Panc1 (cell line): ENCODE measurements around the gene POLR3GL. TPM values are rescaled to one million over a fixed set of nuclear protein-coding genes. Genes with fewer than 3 reads are reported as not detected.
A peak's percentile ranks its signal among the peaks of the same experiment; 100 is the strongest.

Source experiments
- ATAC-seq: fragments of 200-7000 bp; cut with Tn5 transposase; 2 replicates; pipeline ENCODE4 v1.9.1; 2020; ENCODE audit warnings: mild to moderate bottlenecking, moderate library complexity
- BruUV-seq: library from RNA; stranded (reverse); fragments of 400-500 nt; replicated peaks from 2 replicates; lab custom pipeline; 2021; lab: Mats Ljungman, UMichigan
- CTCF ChIA-PET: fragments of 300-600 bp; sonication (Branson Sonifier 250); formaldehyde crosslinking; loops from one replicate; lab custom pipeline; 2022; ENCODE audit warnings: antibody characterized with exemption; lab: Charles Lee
- POLR2A ChIA-PET: fragments of 300-600 bp; sonication (Branson Sonifier 250); formaldehyde crosslinking; loops from one replicate; lab custom pipeline; 2022; ENCODE audit warnings: antibody characterized with exemption; lab: Charles Lee
- DNase-seq: peaks from one replicate; pipeline ENCODE4 v3.0.0-alpha.2; 2010; ENCODE audit warnings: low read depth, low spot score
- H3K27ac ChIP-seq: 2 replicates; pipeline ENCODE4 v1.5.1; 2011; ENCODE audit warnings: mild to moderate bottlenecking, low read length, inconsistent platforms
- H3K27me3 ChIP-seq: fragments of 200-500 bp; sonication (Bioruptor generic); 2 replicates; pipeline ENCODE4 v1.6.0; 2014; ENCODE audit warnings: low read length, inconsistent platforms; ENCODE audit not compliant: control insufficient read depth, insufficient read depth
- H3K36me3 ChIP-seq: fragments of 200-500 bp; sonication (Bioruptor generic); 2 replicates; pipeline ENCODE4 v1.5.1; 2014; ENCODE audit warnings: inconsistent platforms, mild to moderate bottlenecking, low read length, moderate library complexity; ENCODE audit not compliant: control insufficient read depth, insufficient read depth
- H3K4me1 ChIP-seq: 2 replicates; pipeline ENCODE4 v1.5.1; 2011; ENCODE audit warnings: inconsistent platforms, mild to moderate bottlenecking, low read length, moderate library complexity; ENCODE audit not compliant: control insufficient read depth, insufficient read depth
- H3K4me3 ChIP-seq, 2 experiments: 2 replicates each; pipeline ENCODE4 v1.5.1; 2011 to 2012; ENCODE audit warnings: low read depth in 2 of 2, low read length in 2 of 2, mild to moderate bottlenecking in 2 of 2, inconsistent platforms in 1 of 2, moderate library complexity in 1 of 2
- H3K9me3 ChIP-seq: fragments of 200-500 bp; sonication (Bioruptor generic); 2 replicates; pipeline ENCODE4 v1.5.1; 2014; ENCODE audit warnings: low read depth, mild to moderate bottlenecking, inconsistent platforms, low read length, moderate library complexity; ENCODE audit not compliant: control insufficient read depth, insufficient read depth
- POLR2AphosphoS5 ChIP-seq: IDR thresholded peaks from 2 replicates; pipeline ENCODE4 v1.6.1; 2012; ENCODE audit warnings: mild to moderate bottlenecking, low read depth, low read length, moderate library complexity
- SIN3A ChIP-seq: IDR thresholded peaks from 2 replicates; pipeline ENCODE4 v1.6.1; 2012; ENCODE audit warnings: low read depth, mild to moderate bottlenecking, low read length, moderate library complexity, borderline replicate concordance; ENCODE audit not compliant: insufficient read depth
- TCF7L2 ChIP-seq: IDR thresholded peaks from 2 replicates; pipeline ENCODE4 v1.6.1; 2011; ENCODE audit warnings: mild to moderate bottlenecking, low read depth, low read length, inconsistent platforms
- in situ Hi-C: cut with HindIII; loops from 2 replicates; pipeline ENCODE4 v1.10.0; 2016; ENCODE audit warnings: low sequenced_read_pairs, low pct_unique_long_range_greater_than_20kb
- intact Hi-C: fragments of 100-400 bp; cut with micrococcal nuclease; formaldehyde crosslinking; loops from one replicate; pipeline ENCODE4 v1.10.0; 2022; ENCODE audit not compliant: unreplicated experiment
- total RNA-seq: library from RNA; stranded (reverse); gene quantifications from one replicate; pipeline ENCODE4 v1.2.1, GENCODE V29; 2021; ENCODE audit not compliant: unreplicated experiment
- TF ChIP-seq, protein P1 (sequence below), 2 experiments: IDR thresholded peaks; 2 replicates each; pipeline ENCODE4 v1.6.1; 2011 to 2012; ENCODE audit warnings: low read depth in 2 of 2, control low read depth in 1 of 2, low read length in 1 of 2, mild to moderate bottlenecking in 1 of 2, moderate library complexity in 1 of 2; ENCODE audit not compliant: insufficient read depth in 1 of 2
- TF ChIP-seq, protein P2 (sequence below): fragments of 450-650 bp; IDR thresholded peaks from 2 replicates; pipeline ENCODE4 v1.5.1; 2017; ENCODE audit warnings: mild to moderate bottlenecking

The POLR3GL gene
- total RNA-seq, 1 experiment from 2014 or later = 14.9 TPM

DNA sequence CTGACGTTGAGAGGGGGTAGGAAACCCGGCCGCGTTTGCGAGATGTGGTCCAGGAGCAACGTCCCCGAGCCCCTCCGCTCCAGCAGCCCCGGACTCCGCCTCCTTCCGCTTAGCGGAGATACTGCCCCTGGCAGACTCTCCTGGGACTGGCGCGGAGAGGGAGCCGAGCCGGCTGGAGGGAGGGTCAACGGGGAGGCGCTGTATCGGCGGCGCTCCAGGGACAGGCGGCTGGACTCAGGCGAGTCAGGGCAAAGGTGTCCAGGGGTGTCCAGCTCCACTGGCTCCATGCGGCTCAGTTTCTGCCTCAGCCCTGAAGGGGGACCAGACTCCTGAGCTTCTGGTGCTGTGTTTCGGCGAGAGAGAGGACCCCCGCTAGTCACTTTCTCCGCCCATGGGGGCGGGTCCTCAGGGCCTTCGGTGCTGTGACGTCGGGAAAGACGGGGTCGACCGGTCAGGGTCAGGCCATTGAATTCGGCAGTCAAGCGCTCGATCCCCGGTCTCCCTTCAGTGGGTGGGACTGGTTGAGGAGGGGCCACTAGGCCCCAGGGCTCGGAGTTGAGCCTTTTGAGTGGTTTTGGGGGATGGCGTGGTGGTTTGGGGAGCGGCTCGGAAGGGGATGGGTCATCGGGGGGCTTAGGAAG, 3.9 kb upstream of the POLR3GL start:
- Histone ChIP-seq H3K4me1 (peaks cover 45% of the 10 kb centered on the region), H3K27me3 (no peaks in the 10 kb centered on the region), H3K9me3 (no peaks in the 10 kb centered on the region), H3K36me3 (no peaks in the 10 kb centered on the region), H3K4me3 (peak overlapping the region; percentile 76 to 92), H3K27ac (peak overlapping the region; percentile 83)
- no peak for DNase-seq
- POLR2A ChIA-PET = interaction anchor here (0.6 kb wide), 1 partner anchor 33 kb away, joined by 16 read pairs; no protein-coding TSS in a partner anchor
- BruUV-seq = no TSS peak
- CTCF ChIA-PET = no interaction called here
- TF ChIP-seq, protein P1, sequence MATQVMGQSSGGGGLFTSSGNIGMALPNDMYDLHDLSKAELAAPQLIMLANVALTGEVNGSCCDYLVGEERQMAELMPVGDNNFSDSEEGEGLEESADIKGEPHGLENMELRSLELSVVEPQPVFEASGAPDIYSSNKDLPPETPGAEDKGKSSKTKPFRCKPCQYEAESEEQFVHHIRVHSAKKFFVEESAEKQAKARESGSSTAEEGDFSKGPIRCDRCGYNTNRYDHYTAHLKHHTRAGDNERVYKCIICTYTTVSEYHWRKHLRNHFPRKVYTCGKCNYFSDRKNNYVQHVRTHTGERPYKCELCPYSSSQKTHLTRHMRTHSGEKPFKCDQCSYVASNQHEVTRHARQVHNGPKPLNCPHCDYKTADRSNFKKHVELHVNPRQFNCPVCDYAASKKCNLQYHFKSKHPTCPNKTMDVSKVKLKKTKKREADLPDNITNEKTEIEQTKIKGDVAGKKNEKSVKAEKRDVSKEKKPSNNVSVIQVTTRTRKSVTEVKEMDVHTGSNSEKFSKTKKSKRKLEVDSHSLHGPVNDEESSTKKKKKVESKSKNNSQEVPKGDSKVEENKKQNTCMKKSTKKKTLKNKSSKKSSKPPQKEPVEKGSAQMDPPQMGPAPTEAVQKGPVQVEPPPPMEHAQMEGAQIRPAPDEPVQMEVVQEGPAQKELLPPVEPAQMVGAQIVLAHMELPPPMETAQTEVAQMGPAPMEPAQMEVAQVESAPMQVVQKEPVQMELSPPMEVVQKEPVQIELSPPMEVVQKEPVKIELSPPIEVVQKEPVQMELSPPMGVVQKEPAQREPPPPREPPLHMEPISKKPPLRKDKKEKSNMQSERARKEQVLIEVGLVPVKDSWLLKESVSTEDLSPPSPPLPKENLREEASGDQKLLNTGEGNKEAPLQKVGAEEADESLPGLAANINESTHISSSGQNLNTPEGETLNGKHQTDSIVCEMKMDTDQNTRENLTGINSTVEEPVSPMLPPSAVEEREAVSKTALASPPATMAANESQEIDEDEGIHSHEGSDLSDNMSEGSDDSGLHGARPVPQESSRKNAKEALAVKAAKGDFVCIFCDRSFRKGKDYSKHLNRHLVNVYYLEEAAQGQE (IDR thresholded peaks at IDR 0.05; ENCODE audit: insufficient read depth in 1 of 2, low read depth in 2 of 2, low read length in 1 of 2) = no peak
- TF ChIP-seq TCF7L2 = no peak
- TF ChIP-seq, protein P2, sequence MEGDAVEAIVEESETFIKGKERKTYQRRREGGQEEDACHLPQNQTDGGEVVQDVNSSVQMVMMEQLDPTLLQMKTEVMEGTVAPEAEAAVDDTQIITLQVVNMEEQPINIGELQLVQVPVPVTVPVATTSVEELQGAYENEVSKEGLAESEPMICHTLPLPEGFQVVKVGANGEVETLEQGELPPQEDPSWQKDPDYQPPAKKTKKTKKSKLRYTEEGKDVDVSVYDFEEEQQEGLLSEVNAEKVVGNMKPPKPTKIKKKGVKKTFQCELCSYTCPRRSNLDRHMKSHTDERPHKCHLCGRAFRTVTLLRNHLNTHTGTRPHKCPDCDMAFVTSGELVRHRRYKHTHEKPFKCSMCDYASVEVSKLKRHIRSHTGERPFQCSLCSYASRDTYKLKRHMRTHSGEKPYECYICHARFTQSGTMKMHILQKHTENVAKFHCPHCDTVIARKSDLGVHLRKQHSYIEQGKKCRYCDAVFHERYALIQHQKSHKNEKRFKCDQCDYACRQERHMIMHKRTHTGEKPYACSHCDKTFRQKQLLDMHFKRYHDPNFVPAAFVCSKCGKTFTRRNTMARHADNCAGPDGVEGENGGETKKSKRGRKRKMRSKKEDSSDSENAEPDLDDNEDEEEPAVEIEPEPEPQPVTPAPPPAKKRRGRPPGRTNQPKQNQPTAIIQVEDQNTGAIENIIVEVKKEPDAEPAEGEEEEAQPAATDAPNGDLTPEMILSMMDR = no peak
- TF ChIP-seq SIN3A = no peak
- TF ChIP-seq POLR2AphosphoS5 = no peak; the same call in 1 of the 2 replicates
- intact Hi-C loops (loop anchor here (5.0 kb wide), 1 partner anchor 68 kb away; no protein-coding TSS in a partner anchor), in situ Hi-C loops (no loop called here)
- peak; percentile 59 for ATAC-seq

DNA sequence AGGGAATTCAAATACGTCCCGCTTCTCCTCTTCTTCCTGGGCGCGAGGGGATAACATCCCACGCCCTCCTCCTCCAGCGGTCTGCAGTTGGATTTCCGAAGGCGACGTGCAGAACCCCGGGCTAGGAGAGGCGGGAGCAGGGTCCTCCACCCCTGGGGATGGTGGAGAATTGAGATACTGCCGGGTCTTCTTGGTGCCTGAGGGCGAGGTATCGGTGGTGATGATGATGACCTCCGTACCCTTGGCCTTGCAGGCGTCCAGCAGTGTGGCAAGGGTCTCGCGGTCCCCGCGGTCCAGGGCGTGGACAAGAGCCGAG, 3.4 kb upstream of the POLR3GL start:
- in situ Hi-C loops = no loop called here

More for the DNA sequence above, 3.4 kb upstream of the POLR3GL start:
- Histone ChIP-seq H3K27ac (peak overlapping the region; percentile 83), H3K4me3 (peak overlapping the region; percentile 76 to 92), H3K27me3 (no peaks in the 10 kb centered on the region), H3K4me1 (peaks cover 40% of the 10 kb centered on the region), H3K36me3 (no peaks in the 10 kb centered on the region), H3K9me3 (no peaks in the 10 kb centered on the region)
- ATAC-seq = no peak
- no TSS peak for BruUV-seq
- ChIA-PET POLR2A (no interaction called here), CTCF (no interaction called here)
- no peak for DNase-seq
- no peak for TF ChIP-seq POLR2AphosphoS5
- TF ChIP-seq, protein P1 (IDR thresholded peaks at IDR 0.05; ENCODE audit: insufficient read depth in 1 of 2, low read depth in 2 of 2, low read length in 1 of 2) = no peak
- TF ChIP-seq, protein P2 = no peak
- TF ChIP-seq TCF7L2 = no peak
- TF ChIP-seq SIN3A = no peak
- intact Hi-C loops = loop anchor here (5.0 kb wide), 1 partner anchor 69 kb away; no protein-coding TSS in a partner anchor
